HEK293T (cell line): ENCODE results near the gene SLC66A2.

Source experiments
- ARNT ChIP-seq: fragments of 450-650 bp; IDR thresholded peaks from 2 replicates; pipeline ENCODE4 v1.6.1; 2017; ENCODE audit warnings: mild to moderate bottlenecking
- BHLHE40 ChIP-seq: fragments of 450-650 bp; IDR thresholded peaks from 2 replicates; pipeline ENCODE4 v1.6.1; 2016; ENCODE audit warnings: mild to moderate bottlenecking, moderate library complexity, borderline replicate concordance
- FOXA1 ChIP-seq: fragments of 450-650 bp; IDR thresholded peaks from 2 replicates; pipeline ENCODE4 v1.6.1; 2016; ENCODE audit warnings: mild to moderate bottlenecking
- FOXK2 ChIP-seq: fragments of 450-650 bp; IDR thresholded peaks from 2 replicates; pipeline ENCODE4 v1.6.1; 2016; ENCODE audit warnings: mild to moderate bottlenecking
- FOXM1 ChIP-seq: fragments of 450-650 bp; IDR thresholded peaks from 2 replicates; pipeline ENCODE4 v1.6.1; 2017; ENCODE audit warnings: mild to moderate bottlenecking, borderline replicate concordance
- NFRKB ChIP-seq: fragments of 450-650 bp; IDR thresholded peaks from 2 replicates; pipeline ENCODE4 v1.6.1; 2016; ENCODE audit warnings: mild to moderate bottlenecking, moderate library complexity
- PKNOX1 ChIP-seq: fragments of 450-650 bp; IDR thresholded peaks from 2 replicates; pipeline ENCODE4 v1.6.1; 2016
- SP1 ChIP-seq: fragments of 450-650 bp; IDR thresholded peaks from 2 replicates; pipeline ENCODE4 v1.6.1; 2017
- SUZ12 ChIP-seq: fragments of 450-650 bp; IDR thresholded peaks from 2 replicates; pipeline ENCODE4 v1.6.1; 2016; ENCODE audit warnings: mild to moderate bottlenecking
- TARDBP ChIP-seq: fragments of 450-650 bp; IDR thresholded peaks from 2 replicates; pipeline ENCODE4 v1.6.1; 2016
- ZNF384 ChIP-seq: fragments of 450-650 bp; IDR thresholded peaks from 2 replicates; pipeline ENCODE4 v1.6.1; 2016

DNA sequence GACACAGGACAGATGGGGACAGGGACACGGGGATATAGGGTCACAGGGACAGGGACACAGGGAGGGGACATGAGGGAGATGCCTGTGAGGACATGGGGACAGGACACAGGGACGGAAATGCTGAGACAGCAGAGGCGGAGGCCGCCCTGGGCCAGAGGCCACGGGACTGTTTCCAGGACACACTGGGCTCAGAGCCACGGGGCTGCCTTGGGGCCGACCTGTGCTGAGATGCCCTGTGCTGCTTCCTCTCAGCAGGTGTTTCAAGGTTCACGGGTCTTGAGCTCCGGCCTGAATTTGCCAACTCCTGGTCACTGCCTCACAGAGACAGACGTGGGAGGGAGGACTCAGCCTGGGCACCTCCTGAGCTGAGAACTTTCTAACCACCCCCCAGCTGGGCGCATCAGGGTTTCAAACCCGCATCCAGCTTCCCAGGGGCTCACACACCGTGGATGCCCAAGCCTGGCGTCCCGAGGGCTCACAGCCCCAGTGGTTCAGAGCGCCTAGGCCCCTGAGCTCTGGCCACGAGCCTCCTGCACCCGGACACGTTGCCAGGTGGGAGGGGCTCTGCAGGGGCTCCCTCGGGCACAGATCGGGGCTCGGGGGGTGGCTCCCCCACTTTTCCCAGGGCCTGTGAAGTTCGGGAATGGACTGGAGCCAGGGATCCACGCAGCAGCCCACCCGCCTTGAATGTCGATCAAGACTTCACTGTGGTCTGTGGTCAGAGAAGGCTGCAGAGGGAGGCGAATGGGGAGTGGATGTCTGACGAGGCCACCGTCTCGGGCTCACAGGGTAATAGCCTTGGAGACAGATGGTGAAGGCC is 64.1 kb downstream of the SLC66A2 start:
- TF ChIP-seq PKNOX1 (no peak), SUZ12 (no peak), TARDBP (no peak), BHLHE40 (no peak), ZNF384 (no peak), FOXM1 (no peak), FOXK2 (no peak), FOXA1 (no peak), SP1 (no peak), ARNT (no peak), NFRKB (no peak)
